Amygdala (tissue), 56 donors: Measurements from ENCODE around the gene PDZD8.
"Not testable (repeated sequence)": the region's sequence is repeated elsewhere in the genome, so short reads cannot be mapped to it uniquely, and the experiment has no call there.

Experiments used
- DNase-seq, 56 donors: peaks; one replicate each; lab custom pipeline; 2025; lab: John Stamatoyannopoulos, UW

PDZD8 gene

DNA sequence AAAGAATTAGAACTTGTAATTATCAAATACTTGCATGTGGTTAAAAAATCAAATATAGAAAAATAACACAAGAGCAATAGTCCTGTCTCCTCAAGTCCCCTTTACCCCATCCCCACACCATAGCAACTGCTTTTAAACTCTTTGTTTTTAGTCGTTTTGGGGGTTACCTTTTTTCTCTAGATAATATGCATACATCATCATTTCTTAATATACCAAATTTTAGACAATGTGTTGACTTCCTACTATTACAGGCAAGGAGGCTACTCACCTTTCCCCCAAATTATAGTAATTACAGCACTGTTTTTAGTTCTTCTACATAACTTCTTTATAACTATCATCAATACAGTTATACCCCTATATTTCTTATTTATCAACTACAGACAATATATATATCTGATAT lies 77.0 kb downstream of the PDZD8 start:
- no peak for DNase-seq

DNA sequence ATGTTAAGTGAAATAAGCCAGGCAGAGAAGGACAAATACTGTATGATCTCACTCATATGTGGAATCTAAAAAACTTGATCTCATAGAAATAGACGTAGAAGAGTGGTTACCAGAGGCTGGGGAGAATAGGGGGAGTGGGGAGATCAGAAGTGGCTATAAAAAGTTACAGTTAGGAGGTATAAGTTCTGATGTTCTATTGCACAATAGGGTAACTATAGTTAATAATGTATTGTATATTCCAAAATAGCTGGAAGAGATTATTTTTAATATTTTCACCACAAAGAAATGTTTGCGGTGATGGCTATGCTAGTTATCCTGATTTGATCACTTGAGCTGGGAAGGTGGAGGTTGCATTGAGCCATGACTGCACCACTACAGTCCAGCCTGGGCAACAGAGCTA lies 80.5 kb downstream of the PDZD8 start:
- no peak for DNase-seq

DNA sequence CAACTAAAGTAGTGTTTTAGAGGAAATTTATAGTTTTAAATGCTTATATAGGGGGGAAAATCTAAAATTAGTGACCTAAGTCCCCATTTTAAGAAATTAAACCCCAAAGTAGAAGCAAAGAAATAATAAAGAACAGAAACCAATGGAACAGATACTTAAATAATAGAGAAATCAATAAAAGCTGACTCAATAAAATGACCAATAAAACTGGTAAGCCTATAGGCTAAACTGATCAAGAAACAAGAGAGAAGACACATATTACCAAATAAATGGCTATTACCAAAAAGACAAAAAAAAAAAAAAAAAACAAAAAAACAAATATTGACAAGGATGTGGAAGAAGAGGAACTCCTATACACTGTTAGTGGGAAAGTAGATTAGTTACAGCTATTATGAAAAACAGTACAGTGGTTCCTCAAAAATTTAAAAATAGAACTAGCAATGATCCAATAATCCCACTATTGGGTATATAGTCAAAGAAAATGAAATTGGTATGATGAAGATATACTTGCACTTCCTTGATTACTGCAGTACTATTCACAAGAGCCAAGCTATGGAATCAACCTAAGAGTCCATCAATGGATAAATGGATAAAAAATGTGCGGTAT lies 81.1 kb downstream of the PDZD8 start:
- DNase-seq, result no peak

DNA sequence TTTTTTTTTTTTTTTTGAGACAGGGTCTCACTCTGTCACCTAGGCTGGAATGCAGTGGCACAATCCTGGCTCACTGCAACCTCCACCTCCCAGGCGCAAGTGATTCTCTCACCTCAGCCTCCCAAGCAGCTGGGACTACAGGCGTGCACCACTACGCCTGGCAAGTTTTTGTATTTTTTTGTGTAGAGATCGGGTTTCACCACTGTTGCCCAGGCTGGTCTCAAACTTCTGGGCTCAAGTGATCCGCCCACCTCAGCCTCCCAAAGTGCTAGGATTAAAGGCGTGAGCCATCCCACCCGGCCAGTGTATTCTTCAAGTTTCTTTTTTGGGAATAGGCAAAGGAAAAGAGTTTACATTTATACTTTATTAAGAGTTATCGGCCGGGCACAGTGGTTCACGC lies 84.4 kb downstream of the PDZD8 start:
- not testable (repeated sequence) for DNase-seq

DNA sequence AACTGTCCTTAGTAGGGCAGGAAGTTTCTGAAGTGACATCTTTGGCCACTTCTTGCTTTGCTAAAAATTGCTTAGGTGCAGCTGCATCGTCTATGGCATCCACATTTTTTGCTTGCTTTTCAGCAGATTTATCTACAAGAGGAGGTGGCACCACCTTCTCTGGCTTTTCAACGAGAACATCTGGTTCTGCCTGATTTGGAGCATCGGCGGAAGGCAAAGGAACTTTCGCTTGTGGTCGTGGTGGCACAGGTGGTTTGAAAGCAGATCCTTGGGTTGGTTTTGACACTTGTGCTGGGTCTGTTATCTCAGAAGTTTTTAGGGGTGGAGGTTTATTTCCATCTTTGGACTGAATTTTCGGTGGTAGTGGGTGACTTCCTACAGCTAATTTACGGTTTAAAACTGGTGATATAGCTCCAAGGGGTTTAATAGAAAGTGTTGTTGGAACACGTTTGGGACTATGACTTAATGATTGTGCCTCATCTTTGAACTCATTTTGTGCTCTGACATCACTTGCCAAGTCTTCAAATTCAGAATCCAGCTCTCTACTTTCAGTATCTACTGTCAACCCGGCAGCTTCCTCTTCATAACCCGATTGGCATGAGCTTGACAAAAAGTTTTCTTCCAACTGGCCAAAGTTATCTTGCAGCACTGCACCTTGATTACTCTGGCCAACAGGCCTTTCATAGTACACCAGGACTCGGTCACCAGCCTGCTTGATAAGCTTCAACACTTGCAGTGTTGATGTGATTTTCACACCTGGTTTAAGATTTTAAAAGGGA lies 90.3 kb downstream of the PDZD8 start:
- DNase-seq, result no peak

DNA sequence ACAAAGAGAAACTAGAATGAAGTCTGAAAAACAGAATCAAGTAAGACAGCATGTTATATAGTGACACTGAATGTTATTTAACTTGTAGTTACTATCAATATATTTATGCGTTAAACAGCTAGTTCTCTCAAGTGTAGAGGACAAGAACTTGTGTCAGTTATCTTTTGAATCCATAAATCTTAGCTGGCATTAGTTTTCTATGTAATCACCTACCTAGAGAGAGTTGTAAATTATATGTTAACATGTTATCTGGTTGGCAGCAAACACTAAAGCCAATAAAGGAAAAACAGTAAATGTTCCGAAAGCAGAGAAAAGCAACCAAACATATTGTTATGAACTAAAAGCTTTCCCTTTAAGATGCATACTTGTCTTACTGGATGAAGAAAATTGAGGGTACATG lies 97.6 kb downstream of the PDZD8 start:
- DNase-seq, result no peak

DNA sequence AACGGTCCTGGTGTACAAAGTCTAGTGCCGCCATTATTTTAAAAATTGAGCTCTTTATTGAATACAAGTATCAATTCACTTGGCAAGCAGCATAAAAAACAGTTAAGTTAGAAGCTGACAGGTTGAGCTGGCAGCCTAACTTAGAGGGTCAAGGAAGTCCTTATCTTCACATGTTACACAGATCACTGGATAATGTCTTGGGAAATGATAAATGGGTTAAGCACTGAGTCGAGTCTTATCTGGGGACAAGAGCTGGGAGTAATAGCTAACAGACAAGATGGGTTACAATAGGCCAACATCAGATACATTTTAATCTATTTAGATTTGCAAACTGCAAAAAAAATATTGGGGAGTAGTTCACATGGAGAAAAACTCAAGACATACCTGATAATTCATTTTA lies 100.1 kb downstream of the PDZD8 start:
- DNase-seq, result no peak

DNA sequence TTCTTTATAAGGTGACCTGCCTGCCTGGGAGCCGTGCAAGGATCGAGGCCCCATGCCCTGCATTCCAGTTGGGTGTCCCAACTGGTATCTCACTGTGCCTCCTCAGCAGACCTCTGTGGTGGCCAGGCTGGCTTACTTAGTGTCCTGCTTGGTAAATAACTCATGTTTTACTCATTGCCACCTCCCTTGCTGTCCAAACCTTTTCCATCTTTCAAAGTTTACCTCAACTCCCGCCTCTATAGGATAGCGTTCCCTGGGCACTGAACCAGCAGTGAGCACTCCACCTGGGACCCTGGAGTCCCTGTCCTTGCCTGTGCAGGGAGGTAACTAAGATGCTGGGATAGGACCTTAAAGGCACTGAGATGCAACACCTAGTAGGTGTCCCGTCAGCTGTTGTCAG lies 100.7 kb downstream of the PDZD8 start:
- DNase-seq, result no peak

DNA sequence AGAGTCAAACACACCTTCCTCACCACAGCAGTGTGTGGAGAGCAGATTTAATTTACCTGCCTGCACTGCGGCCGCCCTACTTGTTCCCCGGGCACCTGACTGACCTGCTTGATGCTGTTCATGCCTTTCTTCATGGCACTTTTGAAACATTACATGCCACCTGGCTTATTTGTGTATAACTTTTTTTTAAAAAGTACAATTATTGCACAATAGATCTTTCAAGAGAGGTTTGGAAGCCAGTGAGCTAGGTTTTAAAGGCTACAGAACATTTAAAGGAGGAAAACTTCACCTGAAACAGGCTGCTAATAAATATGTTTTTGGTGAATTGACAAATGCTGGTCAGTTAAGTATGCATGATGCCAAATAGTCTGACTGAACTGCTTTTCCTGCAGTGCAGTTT lies 101.3 kb downstream of the PDZD8 start:
- DNase-seq, result no peak

DNA sequence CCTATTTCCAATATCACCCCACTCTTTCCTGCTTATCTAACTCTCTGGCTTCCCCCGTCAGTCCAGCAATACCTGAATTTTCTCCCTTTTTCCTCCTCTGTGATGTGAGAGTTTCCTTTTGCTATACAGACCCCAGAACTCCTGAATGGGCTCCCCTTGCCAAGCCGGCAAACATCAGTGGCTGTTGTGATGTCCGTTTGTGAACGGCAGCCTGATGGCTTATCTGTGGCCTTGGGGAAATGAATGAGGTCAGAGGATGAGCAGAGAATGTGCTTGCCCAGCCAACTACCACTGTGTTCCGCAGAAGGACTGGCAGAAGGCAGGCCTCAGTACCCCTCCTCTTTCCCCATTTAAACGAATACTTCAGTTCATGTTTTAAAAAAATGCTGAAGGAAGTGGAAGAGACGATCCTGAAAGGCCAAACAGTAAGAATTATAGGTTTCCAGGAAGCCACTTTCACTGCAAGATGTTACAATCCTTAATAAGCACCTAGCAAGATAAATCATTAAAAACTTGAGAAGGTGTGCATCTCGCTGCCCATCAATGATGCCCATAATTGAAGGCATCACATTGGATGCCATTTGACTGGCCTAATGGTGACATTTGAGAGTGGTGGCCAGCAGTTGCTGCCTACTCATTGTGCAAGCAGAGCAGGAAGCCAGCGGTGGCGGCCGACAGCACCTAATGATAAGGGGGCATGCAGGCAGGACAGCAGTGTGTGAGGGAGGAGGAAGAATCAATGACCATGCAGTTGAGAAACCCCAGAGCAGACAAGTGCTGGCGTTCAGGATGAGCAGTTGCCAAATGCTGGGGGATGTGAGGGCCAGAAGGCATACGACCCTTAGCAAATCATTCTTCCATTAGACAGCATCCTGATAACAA lies 102.8 kb downstream of the PDZD8 start:
- DNase-seq, result no peak

DNA sequence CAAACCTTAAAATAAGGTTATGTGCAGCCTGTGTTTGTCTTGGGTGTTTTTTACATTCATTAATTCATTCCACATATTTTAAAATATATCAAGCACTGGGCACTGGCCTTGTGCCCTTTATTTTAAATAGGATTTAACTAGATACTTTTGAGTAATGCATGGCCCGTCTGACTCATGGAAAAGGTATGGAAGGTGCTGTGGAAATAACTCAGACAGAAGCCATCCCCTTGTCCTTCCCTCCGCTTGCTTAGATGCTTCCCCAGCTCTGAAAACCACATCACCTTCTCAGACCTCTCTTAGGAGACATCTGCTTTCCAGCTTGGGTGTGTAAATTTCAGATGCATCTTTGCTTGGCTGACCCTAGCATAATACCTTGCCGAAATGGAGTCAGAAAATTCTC lies 103.8 kb downstream of the PDZD8 start:
- DNase-seq, result no peak

DNA sequence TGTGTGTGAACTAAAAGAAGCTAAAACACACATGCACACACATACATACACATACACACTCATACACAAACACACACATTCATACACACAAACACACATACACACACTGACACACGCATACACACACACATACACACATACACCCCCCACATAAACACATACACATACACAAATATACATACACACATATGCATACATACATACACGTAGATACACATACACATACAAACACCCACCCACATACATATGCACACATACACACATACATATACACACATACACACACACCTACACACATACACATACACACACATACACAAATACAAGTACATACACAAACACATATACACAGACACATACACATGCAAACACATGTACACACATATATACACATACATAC lies 106.3 kb downstream of the PDZD8 start:
- no peak for DNase-seq

DNA sequence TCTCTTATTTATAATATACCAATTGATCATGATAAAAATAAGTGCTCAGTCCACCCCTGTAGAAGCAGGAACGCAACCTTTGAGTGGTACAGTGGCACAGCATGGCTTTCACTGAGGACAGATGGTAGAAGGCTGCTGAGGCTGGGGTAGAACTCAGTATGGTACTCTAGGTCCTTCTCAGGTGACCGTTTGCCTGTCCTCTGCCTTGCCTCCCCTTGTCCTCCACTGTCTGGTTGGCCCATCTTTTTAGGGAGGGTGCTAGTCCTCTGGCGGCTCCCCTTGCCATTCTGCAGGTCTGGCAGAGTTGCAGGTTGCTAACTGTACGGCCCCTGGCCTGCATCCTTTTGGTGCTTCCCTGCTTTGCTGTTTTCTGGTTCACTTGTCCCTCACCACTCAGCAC lies 107.0 kb downstream of the PDZD8 start:
- DNase-seq, result no peak

DNA sequence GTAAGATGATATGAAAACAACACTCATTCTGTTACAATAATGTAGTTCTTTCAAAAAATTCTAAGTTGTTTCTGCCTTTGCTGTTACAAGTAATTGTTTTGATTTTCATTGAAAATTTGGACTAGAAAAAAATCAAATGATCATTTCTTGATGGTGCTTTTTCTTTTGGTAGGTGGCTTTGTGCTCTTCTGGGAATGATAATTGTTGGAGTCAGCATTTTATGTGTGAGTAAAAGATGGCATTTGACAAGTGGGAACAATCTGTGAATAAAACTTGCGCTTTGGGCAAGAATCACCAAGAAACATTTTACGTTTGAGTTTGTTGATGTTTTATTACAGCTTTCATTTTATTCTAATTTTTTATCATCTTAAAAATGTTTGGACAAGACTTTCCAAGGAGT lies 108.4 kb downstream of the PDZD8 start:
- no peak for DNase-seq

DNA sequence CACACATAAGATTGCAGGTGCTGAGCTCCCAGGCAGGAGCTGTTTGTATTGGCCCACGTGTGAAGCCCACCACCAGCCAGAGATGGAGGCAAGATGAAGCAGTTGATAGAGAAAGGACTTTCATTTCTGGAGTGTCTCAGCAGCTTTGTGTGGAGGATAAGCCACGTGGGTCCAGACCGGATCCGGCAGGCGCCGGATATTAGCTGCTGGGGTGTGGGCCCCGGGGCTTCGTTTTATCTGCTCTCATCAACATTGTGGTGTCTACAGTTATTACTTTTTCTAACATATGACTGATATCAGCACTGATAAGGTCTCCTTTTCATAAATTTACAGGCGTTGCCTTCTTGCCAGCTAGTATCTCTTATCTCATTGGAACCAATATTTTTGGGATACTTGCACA lies 108.8 kb downstream of the PDZD8 start:
- no peak for DNase-seq

DNA sequence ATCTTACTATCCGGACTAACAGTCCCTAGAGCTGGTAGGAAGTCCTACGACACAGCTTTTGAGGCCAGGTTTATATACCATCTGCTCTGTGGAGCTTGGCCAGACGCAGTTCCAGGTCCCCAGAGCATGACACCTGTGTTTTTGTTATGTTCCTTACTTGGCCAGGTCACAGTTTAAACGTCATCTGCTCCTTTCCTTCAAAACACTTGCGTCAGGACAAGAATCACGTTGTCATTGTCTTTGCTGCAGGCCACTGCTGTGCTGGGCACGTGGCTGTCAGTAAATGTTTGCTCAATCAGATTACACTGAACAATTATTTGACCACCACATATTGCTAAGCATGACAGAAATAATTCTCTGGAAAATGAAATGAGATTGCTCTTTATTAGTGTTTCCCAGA lies 110.5 kb downstream of the PDZD8 start:
- DNase-seq, result no peak

DNA sequence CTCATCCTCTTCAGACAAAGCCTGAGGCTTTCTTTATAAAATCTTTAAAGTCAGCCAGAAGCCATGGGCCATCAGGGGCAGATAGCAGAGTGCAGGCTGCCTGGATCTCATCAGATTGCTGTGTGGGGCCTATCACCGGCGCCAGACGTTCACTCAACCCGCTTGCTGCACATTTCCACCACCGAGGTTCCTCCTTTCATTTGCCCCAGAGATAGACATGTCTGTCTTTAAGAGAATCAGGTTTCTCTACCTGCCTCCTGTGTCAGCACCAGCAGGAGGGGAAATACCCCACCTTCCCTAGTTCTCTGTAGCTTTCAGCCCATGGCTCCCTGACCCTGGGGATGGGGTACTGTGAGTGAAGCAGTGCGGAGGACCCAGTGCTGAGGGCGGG lies 112.3 kb downstream of the PDZD8 start:
- no peak for DNase-seq

DNA sequence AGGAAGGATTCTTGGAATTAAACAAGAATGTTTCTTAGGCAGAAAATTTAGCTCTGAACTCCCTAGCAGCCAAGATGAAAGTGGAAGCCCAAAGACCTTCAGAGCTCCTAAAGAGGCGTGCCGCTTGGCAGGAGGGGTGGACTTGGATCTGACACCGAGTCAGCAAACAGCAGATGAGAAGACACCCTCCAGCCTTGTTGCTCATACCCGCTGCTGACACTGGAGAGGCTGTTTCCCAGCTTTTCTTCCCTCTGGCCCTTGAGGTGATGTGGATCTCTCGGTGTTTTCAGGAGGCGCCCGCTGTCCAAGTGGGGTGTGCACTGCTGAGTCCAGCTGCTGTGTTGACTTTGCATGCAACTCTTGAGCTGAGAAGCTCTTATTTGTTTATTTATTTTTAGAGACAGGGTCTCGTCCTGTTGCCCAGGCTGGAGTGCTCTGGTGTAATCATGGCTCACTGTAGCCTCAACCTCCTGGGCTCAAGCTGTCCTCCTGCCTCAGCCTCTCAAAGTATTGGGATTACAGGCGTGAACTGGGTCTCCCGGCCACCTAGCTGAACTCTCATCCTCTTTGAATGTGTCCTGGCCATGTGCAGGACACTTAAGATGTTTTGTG lies 112.8 kb downstream of the PDZD8 start:
- DNase-seq, result no peak

DNA sequence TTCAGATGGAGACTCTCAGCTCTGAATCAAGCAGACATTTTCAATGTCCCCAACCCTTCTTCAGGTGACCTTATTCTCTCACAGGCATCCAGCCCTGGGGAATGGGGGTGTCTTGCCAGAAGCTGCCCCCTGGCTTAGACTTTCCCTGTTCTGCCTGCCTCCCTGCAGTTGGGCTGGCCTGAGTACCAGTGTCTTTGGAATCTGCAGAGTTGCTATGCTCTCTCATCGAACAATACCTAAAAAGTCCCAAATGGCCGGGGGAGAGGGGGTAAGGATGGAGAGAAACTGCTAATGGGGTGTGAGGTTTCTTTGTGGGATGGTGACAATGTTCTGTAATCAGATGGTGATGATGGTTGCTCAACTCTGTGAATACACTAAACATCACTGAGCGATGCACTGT lies 113.7 kb downstream of the PDZD8 start:
- no peak for DNase-seq

DNA sequence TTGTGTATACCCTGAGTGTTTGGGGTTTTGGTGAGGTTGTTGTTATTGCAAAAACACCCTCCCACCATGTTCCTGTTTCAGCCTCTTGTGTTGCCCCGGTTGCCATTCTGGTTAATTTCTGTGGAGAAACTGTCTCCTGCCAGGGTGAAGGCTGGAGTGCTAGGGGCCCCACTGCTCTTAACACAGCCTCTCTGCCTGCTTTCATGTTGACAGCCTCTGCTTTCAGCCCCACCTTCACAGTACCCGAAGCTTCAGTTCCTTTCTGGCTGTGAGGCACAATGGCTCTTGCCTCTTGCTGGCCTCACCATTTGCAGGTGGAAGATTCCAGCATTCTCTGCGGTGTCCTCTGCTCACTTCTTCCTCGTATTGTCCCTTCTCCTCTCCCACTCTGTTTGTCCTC lies 115.2 kb downstream of the PDZD8 start:
- DNase-seq, result no peak

DNA sequence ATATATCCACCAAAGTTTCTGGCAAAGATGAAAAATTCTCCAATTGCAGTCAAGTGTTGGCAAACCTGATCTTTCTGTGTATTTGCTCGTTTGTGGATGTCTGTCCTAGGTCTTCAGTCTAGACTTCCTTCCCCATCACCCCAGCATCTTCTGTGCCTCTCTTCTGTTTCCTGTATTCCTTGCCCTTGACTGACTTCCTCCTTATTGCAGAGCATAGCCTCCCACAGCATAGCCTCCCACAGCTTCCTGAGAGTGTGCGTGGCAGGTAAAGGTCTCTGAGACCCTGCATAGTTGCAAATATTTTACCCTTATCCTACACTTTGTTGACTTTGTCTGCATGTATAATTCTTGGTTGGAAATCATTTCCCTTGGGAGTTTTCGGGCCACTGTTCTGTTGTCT lies 116.0 kb downstream of the PDZD8 start:
- DNase-seq, result no peak
